Omental fat pad (tissue), 4 donors: Measurements from ENCODE around the gene DOK6. TPM values are rescaled to one million over a fixed set of nuclear protein-coding genes. Genes with fewer than 3 reads are reported as not detected.

Source experiments
- ATAC-seq: fragments of 150-250 bp; one replicate; pipeline ENCODE4 v1.9.1; 2016; ENCODE audit warnings: mild to moderate bottlenecking, moderate library complexity; ENCODE audit not compliant: low FRiP score
- DNase-seq: peaks from one replicate; pipeline ENCODE4 v3.0.0-alpha.2; 2019; ENCODE audit warnings: low spot score
- total RNA-seq, 4 donors: library from RNA; depleted of rRNA; stranded (reverse); fragments of >200 nt; gene quantifications; one replicate each; pipeline ENCODE4 v1.1.0, GENCODE V29; 2016
- TF ChIP-seq, protein P1 (sequence below), 3 donors: fragments of 450-650 bp; IDR thresholded peaks; one replicate each; pipeline ENCODE4 v1.5.1; 2016 to 2017; ENCODE audit warnings: antibody characterized with exemption in 3 of 3, mild to moderate bottlenecking in 3 of 3, moderate library complexity in 2 of 3

DOK6 gene
- total RNA-seq, 4 donors from 2014 or later = 0.19 to 2.7 (median 1.5) TPM

DNA sequence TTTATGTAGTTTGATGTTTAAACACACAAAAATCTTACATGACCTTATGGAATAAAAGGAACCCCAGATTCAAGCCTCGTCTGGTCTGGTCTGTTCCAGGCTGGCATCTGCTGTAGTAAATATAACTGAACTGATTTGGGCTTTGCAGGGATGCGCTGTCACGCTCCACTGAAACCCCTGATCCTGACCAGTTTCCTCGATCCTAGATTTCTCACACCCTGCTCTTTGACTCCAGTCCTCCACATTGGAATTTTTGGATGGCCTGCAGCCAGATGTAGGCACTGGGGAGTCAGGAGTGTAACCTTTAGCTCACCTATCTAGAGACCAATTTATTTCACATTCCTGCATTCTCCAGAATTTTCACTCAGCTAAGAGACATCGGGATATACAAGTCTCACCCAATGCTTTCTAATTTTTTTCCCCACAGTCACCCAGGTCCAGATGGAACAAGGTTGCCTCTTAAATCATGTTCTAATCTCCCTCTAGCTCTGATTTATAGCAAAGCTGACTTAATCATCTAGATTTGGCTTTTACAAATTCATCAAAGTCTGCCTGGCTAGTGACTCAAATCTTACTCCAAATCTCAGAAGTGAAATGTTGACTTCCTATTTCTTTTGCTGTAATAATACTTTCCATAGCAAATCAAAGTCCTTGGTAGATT is 327.4 kb downstream of the DOK6 start:
- ATAC-seq = peak; percentile 55

DNA sequence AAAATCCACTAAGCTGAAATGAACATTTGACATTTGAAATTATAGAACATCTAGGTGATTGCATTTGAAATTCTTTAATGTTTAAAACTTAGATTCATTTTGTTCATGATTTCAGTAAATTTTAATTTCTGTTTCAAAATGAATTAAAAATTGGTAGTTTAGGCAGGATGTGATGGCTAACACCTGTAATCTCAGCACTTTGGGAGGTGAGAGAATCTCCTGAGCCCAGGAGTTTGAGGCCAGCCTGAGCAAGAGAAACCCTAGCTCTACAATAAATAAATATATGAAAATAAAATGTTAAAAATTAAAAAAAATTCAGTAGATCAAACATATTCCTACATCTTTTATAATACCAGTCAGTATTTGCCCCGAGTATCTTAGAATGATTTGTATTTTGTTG is 330.0 kb downstream of the DOK6 start:
- TF ChIP-seq, protein P1, sequence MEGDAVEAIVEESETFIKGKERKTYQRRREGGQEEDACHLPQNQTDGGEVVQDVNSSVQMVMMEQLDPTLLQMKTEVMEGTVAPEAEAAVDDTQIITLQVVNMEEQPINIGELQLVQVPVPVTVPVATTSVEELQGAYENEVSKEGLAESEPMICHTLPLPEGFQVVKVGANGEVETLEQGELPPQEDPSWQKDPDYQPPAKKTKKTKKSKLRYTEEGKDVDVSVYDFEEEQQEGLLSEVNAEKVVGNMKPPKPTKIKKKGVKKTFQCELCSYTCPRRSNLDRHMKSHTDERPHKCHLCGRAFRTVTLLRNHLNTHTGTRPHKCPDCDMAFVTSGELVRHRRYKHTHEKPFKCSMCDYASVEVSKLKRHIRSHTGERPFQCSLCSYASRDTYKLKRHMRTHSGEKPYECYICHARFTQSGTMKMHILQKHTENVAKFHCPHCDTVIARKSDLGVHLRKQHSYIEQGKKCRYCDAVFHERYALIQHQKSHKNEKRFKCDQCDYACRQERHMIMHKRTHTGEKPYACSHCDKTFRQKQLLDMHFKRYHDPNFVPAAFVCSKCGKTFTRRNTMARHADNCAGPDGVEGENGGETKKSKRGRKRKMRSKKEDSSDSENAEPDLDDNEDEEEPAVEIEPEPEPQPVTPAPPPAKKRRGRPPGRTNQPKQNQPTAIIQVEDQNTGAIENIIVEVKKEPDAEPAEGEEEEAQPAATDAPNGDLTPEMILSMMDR (IDR thresholded peaks at IDR 0.05) = no peak
- DNase-seq (no peak), ATAC-seq (no peak)

More for the DNA sequence above, 327.4 kb downstream of the DOK6 start:
- TF ChIP-seq, protein P1 (IDR thresholded peaks at IDR 0.05) = no peak
- no peak for DNase-seq

DNA sequence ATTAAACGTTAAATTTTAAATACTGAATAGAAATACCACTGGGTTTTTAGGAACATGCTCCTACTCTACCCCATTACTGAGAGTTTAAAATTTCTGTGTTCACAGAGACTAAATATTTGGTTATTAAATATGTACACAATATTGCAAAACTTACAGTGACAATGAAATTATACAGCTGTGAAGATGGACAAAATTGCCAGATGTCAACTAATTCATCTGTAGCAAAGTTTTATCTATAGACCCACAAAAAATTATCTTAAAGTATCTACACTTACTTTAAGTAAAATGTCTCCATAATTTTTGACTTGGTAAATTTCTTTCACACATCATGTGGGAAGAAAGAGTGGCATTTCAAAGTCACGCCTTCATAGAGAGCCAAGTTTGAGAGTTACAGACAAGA is 333.8 kb downstream of the DOK6 start:
- ATAC-seq (no peak), DNase-seq (no peak)
- TF ChIP-seq, protein P1 (IDR thresholded peaks at IDR 0.05) = no peak

DNA sequence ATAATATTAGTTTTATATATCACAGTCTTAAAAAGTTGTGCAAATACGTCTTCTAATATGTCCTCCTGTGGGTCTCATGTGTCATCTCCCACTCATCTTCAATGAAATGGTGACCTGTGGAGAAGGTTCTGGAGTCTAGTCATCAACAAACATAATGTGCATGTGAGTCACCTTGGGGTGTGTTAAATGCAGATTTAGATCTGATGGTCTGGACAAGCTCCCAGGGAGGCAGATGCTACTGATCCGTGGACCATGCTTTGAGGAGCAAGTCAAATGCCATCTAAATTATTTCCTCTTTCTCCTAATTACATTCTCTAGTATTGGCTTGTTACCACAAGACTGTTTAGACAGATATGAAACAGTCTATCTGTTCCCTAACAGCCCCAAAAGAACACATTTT is 336.0 kb downstream of the DOK6 start:
- ATAC-seq (no peak), DNase-seq (no peak)

DNA sequence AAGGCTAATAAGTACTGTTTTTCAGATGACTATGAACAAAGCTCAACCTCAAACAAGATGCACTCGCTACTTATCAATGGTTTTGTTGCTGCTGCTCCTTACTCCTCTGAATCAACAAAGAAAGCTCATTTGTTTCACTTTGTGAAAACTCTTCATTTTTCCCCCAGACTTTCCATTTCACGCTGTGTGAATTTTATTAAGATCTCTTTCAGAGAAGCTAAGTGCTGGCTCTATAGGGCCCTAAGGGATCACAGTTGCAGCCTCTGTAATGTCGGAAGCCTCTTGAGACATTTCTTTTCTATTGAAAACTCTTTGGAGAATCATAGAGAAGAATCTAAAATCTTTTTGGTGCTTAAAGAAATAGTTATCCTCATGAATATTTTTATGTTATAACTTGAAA is 337.2 kb downstream of the DOK6 start:
- TF ChIP-seq, protein P1 (IDR thresholded peaks at IDR 0.05) = no peak
- no peak for ATAC-seq

More for the DNA sequence above, 336.0 kb downstream of the DOK6 start:
- TF ChIP-seq, protein P1 (IDR thresholded peaks at IDR 0.05) = no peak

DNA sequence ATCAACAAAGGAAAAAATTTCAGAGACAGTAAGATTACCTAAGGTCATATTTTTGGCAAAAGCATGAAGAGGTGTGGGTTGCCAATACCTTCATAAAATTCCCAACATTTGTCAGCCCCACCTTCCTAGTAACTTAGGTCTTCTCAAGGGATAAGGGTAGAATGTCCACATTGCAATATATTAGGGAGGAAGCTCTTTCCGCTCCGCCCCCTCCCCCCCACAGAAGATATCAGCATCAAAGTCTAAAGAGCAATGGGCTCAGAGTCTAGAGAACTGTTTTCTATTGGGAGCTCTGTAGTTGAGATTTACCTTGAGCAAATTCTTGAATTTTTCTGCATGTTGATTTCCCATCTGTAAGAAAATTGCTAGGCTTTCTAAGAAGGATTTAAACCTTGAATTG is 346.7 kb downstream of the DOK6 start:
- ATAC-seq (no peak), DNase-seq (no peak)
- TF ChIP-seq, protein P1 (IDR thresholded peaks at IDR 0.05) = no peak

More for the DNA sequence above, 337.2 kb downstream of the DOK6 start:
- no peak for DNase-seq

DNA sequence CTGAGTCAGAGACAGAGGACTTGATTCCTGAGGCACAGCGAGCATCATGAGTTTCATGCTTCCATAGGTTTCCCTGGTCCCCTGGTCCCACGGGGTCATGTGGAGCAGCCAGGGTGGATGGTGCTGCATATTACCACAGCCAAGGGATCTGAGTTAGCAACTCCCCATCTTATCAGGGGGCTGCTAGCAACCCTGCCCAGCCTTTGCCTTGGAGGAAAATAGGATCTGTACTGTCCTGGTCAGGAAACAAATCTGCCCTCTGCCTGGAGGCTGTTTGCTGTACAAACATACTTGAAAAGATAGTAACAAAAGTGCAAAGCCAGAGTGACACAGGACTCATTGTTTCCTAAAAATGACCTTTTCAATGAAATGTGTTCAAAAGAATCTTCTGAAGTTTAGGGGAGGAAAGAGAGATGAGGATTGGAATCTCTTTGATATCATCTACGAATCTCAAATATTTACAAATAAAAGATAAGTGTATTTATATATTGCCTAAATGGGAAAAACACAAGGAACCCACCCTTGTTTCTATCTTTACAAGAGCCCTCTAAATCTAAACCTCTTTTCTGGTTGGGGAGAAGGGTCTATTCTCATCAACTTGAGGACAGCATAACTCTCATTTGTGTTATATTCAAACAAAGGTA is 352.2 kb downstream of the DOK6 start:
- no peak for ATAC-seq
- TF ChIP-seq, protein P1 (IDR thresholded peaks at IDR 0.05) = no peak

More for the DNA sequence above, 352.2 kb downstream of the DOK6 start:
- no peak for DNase-seq
